HG03060 (cell line): Measurements from ENCODE around the gene LTB.

Experiments
- ATAC-seq: cut with Tn5 transposase; IDR thresholded peaks from one replicate; pipeline ENCODE4 v1.9.1; 2021; ENCODE audit warnings: low read depth, moderate number of reproducible peaks; ENCODE audit not compliant: unreplicated experiment

Gene LTB, protein sequence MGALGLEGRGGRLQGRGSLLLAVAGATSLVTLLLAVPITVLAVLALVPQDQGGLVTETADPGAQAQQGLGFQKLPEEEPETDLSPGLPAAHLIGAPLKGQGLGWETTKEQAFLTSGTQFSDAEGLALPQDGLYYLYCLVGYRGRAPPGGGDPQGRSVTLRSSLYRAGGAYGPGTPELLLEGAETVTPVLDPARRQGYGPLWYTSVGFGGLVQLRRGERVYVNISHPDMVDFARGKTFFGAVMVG

DNA sequence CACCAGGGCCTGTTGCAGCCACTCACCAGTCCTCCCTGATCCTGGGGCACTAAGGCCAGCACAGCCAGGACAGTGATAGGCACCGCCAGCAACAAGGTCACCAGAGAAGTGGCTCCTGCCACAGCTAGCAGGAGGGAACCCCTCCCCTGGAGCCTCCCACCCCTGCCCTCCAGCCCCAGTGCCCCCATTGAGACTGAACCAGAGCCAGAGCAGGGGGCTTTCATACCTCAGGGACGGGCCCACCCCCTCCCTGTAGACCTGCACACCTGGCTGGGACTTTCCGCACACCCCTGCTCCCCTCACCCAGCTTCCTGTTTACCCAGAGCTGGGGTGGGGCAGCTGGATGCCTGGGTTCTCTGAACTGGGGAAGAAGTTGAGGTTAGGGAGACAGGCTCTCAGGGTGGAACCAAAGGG, at the start of gene LTB:
Gene LTB (minus strand): TSS at position 195 of the 414 bp plus-strand sequence. CDS start 7 bp downstream, at position 188.
- no peak for ATAC-seq

- no peak for ATAC-seq
These were observed 49.6 kb upstream of the LTB start for GRCh38 chr6:31631681-31632278.

DNA sequence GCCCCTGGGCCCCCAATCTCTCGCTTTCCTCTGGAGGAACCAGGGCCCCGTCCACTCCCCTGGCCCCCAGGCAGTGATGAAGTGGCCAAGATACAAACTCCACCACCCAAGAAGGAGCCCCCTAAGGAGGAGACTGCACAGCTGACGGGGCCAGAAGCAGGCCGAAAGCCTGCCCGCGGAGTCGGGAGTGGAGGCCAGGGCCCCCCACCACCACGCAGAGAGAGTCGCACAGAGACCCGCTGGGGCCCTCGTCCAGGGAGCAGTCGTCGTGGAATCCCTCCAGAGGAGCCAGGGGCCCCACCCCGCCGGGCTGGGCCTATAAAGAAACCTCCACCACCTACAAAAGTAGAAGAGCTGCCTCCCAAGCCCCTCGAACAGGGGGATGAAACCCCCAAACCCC, 49.0 kb upstream of the LTB start:
- ATAC-seq, result no peak

DNA sequence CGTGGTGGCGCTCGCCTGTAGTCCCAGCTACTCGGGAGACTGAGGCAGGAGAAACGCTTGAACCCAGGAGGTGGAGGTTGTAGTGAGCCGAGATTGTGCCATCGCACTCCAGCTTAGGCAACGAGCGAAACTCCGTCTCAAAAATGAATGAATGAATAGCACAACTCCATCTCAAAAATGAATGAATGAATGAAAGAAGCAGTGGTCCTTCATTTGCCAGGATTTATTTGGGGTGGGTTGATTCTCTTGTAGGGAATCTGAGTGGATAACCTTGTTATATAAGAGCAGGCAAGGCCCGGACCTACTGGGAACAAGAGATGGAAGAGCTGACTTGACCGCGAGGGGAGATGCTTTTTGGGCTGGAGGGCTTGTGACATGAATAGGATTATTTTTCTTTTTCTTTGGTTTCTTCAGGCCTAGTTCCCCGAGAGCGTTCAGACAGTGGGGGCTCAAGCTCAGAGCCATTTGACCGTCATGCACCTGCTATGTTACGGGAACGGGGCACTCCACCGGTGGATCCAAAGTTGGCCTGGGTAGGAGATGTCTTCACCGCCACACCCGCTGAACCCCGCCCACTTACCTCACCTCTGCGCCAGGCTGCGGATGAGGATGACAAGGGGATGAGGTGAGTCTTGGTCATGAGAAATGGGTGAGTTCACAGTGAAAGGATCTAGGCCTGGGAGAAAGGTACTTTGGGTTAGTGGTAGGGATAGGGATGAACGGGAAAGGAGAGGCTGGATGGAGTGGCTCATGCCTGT, 48.1 kb upstream of the LTB start:
- ATAC-seq, result no peak

GRCh38 chr6:31629014-31629413, 46.8 kb upstream of the LTB start:
- no peak for ATAC-seq

DNA sequence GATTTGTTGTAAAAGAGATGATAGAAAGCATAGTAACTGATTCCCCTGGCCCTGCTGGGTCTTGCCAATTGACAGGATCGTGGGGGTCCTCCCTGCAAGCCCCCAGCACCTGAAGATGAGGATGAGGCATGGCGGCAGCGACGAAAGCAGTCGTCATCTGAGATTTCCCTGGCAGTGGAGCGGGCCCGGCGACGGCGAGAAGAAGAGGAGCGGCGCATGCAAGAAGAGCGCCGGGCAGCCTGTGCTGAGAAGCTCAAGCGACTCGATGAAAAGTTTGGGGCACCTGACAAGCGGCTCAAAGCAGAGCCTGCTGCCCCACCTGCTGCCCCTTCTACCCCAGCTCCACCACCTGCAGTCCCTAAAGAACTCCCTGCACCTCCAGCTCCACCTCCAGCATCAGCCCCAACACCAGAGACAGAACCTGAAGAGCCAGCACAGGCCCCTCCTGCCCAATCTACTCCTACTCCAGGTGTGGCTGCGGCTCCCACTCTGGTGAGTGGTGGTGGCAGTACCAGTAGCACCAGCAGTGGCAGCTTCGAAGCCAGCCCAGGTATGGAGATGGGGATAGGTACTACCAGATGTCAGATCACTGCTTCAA, 45.6 kb upstream of the LTB start:
- no peak for ATAC-seq

DNA sequence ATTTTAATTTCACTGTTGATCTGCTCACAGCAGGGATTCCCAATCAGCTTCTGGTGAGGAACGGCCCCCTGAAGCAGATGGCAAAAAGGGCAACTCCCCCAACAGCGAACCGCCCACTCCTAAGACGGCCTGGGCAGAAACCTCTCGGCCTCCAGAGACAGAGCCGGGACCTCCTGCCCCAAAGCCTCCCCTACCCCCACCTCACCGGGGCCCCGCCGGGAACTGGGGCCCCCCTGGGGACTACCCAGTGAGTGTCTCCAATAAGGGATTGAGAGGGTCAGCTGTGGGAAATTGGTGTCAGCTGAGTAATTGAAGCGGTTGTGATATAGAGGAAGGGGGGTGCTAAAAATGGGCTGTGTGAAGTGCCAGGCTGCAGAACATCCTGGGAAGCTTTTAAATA, 44.7 kb upstream of the LTB start:
- ATAC-seq, result no peak

GRCh38 chr6:31624070-31624469, 41.8 kb upstream of the LTB start:
- no peak for ATAC-seq

DNA sequence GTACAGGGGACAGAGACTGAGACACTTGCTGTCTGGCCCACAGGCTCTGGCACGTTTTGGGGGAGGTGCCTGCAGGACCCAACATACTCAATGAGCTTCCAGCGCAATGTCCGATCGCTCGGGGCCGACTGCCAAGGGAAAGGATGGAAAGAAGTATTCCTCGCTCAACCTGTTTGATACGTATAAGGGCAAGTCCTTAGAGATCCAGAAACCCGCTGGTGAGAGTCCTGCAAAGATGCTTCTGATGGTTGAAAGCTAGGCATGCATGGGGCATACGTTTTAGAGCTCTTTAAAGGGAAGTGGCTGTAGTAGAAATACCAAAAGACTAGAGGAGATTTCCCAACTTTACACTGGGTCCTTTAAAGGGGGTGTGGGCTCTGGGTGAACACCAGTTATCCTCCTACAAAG, 40.5 kb upstream of the LTB start:
- no peak for ATAC-seq

DNA sequence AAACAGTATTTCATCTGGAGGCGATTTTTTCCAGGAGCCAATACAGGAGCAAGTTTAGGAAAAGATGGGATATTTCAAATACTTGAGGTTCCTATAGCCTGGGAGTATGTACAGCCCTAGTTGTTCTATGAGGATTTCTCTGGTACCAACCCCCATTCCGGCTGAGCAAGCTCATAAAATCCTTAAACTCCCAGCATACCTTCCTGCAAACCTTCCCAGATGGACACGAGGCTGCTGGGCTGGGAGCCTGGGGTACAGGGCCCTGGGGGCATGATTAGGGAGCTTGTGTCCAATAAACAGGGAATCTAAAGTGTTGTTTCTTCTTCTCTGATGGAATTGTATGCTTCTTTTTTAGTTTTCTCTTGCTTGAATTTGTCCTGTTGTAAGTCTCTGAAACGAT, 39.8 kb upstream of the LTB start:
- no peak for ATAC-seq

- no peak for ATAC-seq
These were observed 39.2 kb upstream of the LTB start for GRCh38 chr6:31621320-31621939.

- ATAC-seq, result peak; percentile 13
These were observed 38.5 kb upstream of the LTB start, which contains the start of gene PRRC2A for GRCh38 chr6:31620586-31621319. PRRC2A (plus strand) TSS chr6:31620715; CDS start chr6:31622790, 2,075 bp downstream.

- ATAC-seq, result peak; percentile 70
These were observed 37.8 kb upstream of the LTB start for GRCh38 chr6:31619805-31620585.

DNA sequence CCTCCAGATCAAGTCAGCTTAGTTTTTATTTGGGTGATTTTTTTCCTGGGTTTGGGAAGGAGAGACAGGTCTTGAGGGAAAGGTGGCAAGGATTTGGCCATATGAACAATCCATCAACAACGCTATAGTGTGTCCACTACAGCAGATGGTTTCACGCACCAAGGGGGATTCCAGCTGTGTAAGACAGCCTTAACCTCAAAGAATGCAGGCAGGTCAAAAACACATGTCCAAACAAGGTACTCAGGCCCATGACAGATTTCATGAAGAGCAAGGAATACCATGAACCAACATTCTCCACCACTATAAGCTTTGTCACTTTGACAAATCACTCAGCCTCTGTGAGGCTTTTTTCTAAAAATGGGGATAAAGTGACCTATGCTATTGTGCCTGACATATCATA, 34.8 kb upstream of the LTB start:
- no peak for ATAC-seq

GRCh38 chr6:31615748-31616147, 33.5 kb upstream of the LTB start:
- ATAC-seq, result no peak

DNA sequence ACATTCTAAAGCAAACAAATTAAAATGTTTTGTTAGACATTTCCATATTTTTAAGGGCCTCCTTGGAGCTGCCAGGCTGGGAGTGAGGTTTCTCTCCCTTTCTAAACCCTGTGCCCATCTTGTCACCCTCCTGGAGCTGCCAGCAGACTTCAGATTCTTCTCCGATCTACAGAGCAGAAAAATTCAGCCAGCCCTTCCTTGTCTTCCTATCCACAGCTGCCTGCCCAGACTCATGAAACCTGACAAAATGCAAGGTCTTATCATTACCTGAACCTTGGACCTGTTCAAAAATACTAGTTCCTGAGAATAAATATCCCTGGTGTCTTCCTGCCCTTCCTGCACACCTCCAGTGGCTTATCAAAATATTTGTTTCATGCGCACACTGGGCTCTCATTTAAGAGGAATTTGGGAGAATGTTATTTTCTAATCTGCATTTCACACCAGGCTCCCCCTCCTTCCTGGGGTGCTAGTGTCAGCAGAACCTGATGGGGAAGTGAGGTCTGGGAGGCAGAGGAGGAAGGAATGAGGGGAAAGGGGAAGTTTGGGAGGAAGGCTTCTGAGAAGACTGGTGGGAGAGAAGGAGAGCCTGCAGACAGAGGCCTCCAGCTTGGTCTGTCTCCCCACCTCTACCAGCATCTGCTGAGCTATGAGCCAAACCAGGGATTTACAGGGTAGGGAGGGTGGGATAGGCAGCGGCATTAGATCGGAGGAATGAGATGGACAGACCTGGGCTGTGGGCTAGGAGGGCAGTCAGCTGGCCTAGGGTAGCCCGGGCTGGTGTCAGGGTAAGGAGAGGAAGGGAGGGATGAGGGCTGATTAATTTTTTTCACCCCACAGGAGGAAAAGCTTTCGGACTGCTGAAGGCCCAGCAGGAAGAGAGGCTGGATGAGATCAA, 32.7 kb upstream of the LTB start, which contains the start of gene AIF1:
Gene AIF1 (plus strand): TSS at position 551 of the 895 bp plus-strand sequence. CDS start 96 bp downstream, at position 647.
- no peak for ATAC-seq

GRCh38 chr6:31614075-31614619, 31.9 kb upstream of the LTB start:
- ATAC-seq, result no peak

- no peak for ATAC-seq
These were observed 28.7 kb upstream of the LTB start for GRCh38 chr6:31610968-31611367.
